Measurements from ENCODE around the gene SPATA46. TPM values are rescaled to one million over a fixed set of nuclear protein-coding genes. Genes with fewer than 3 reads are reported as not detected.

Gene SPATA46
- total RNA-seq, 1 donor from 2014 or later, result not detected

- H3K4me3 Mint-ChIP-seq (ENCODE audit: unreplicated experiment), result no peak overlapping the region
- Histone ChIP-seq H3K79me2 (ENCODE audit: insufficient read depth, low read length) (no peaks in the 10 kb centered on the region), H3K4me2 (ENCODE audit: low read length) (no peak overlapping the region), H3K36me3 (ENCODE audit: insufficient read depth, low read length) (no peaks in the 10 kb centered on the region), H3K9me3 (ENCODE audit: insufficient read depth, low read depth, low read length) (no peaks in the 10 kb centered on the region), H3K4me1 (ENCODE audit: insufficient read depth, low read length) (peaks cover 13% of the 10 kb centered on the region), H2AFZ (ENCODE audit: low read depth, low read length) (no peak overlapping the region), H3K4me3 (ENCODE audit: insufficient read depth, low read depth, low read length) (no peak overlapping the region), H3K9ac (ENCODE audit: low read length) (no peak overlapping the region), H3K27me3 (ENCODE audit: insufficient read depth, low read length) (peaks cover 4% of the 10 kb centered on the region), H4K20me1 (ENCODE audit: insufficient read depth, low read length) (no peaks in the 10 kb centered on the region), H3K27ac (ENCODE audit: low read depth, low read length) (no peak overlapping the region)
- H3K9me3 Mint-ChIP-seq (ENCODE audit: unreplicated experiment), result peaks cover 1% of the 10 kb centered on the region
- H3K36me3 Mint-ChIP-seq (ENCODE audit: low read depth, unreplicated experiment), result peaks cover 6% of the 10 kb centered on the region
- no peak overlapping the region for H3K27ac Mint-ChIP-seq (ENCODE audit: unreplicated experiment)
- FAIRE-seq (no peak), DNase-seq (ENCODE audit: low read depth) (no peak)
- H3K4me1 Mint-ChIP-seq (ENCODE audit: low read depth, unreplicated experiment), result peaks cover 12% of the 10 kb centered on the region
- TF ChIP-seq CTCF (IDR thresholded peaks at IDR 0.05; ENCODE audit: insufficient read depth, low read depth, low read length) (no peak), EZH2 (IDR thresholded peaks at IDR 0.05; ENCODE audit: insufficient read depth, low read length) (no peak)
- H3K27me3 Mint-ChIP-seq (ENCODE audit: low read depth, unreplicated experiment), result peaks cover 9% of the 10 kb centered on the region
These were observed 9.0 kb upstream of the SPATA46 start for GRCh38 chr1:162385702-162386101.

- DNase-seq (ENCODE audit: low read depth), result no peak
These were observed 8.6 kb upstream of the SPATA46 start for GRCh38 chr1:162385280-162385623.

More at GRCh38 chr1:162385280-162385623, 8.6 kb upstream of the SPATA46 start:
- Histone ChIP-seq H2AFZ (ENCODE audit: low read depth, low read length) (no peak overlapping the region), H3K4me2 (ENCODE audit: low read length) (no peak overlapping the region), H3K79me2 (ENCODE audit: insufficient read depth, low read length) (no peaks in the 10 kb centered on the region), H3K27me3 (ENCODE audit: insufficient read depth, low read length) (peaks cover 4% of the 10 kb centered on the region), H3K27ac (ENCODE audit: low read depth, low read length) (no peak overlapping the region), H3K36me3 (ENCODE audit: insufficient read depth, low read length) (no peaks in the 10 kb centered on the region), H4K20me1 (ENCODE audit: insufficient read depth, low read length) (no peaks in the 10 kb centered on the region), H3K4me1 (ENCODE audit: insufficient read depth, low read length) (peaks cover 13% of the 10 kb centered on the region), H3K9me3 (ENCODE audit: insufficient read depth, low read depth, low read length) (no peaks in the 10 kb centered on the region), H3K4me3 (ENCODE audit: insufficient read depth, low read depth, low read length) (no peak overlapping the region), H3K9ac (ENCODE audit: low read length) (no peak overlapping the region)
- no peak for FAIRE-seq
- Mint-ChIP-seq H3K27ac (ENCODE audit: unreplicated experiment) (no peak overlapping the region), H3K36me3 (ENCODE audit: low read depth, unreplicated experiment) (peaks cover 5% of the 10 kb centered on the region), H3K27me3 (ENCODE audit: low read depth, unreplicated experiment) (peaks cover 9% of the 10 kb centered on the region), H3K9me3 (ENCODE audit: unreplicated experiment) (peaks cover 1% of the 10 kb centered on the region), H3K4me1 (ENCODE audit: low read depth, unreplicated experiment) (peaks cover 10% of the 10 kb centered on the region), H3K4me3 (ENCODE audit: unreplicated experiment) (no peak overlapping the region)
- TF ChIP-seq CTCF (IDR thresholded peaks at IDR 0.05; ENCODE audit: insufficient read depth, low read depth, low read length), result no peak
- no peak for TF ChIP-seq EZH2 (IDR thresholded peaks at IDR 0.05; ENCODE audit: insufficient read depth, low read length)
